Panc1 (cell line): ENCODE data around the gene MSI2. TPM values are rescaled to one million over a fixed set of nuclear protein-coding genes. Genes with fewer than 3 reads are reported as not detected.

Experiments
- ATAC-seq: fragments of 200-7000 bp; cut with Tn5 transposase; 2 replicates; pipeline ENCODE4 v1.9.1; 2020; ENCODE audit warnings: mild to moderate bottlenecking, moderate library complexity
- BruUV-seq: library from RNA; stranded (reverse); fragments of 400-500 nt; replicated peaks from 2 replicates; lab custom pipeline; 2021; lab: Mats Ljungman, UMichigan
- CTCF ChIA-PET: fragments of 300-600 bp; sonication (Branson Sonifier 250); formaldehyde crosslinking; loops from one replicate; lab custom pipeline; 2022; ENCODE audit warnings: antibody characterized with exemption; lab: Charles Lee
- POLR2A ChIA-PET: fragments of 300-600 bp; sonication (Branson Sonifier 250); formaldehyde crosslinking; loops from one replicate; lab custom pipeline; 2022; ENCODE audit warnings: antibody characterized with exemption; lab: Charles Lee
- DNase-seq: peaks from one replicate; pipeline ENCODE4 v3.0.0-alpha.2; 2010; ENCODE audit warnings: low read depth, low spot score
- H3K27ac ChIP-seq: 2 replicates; pipeline ENCODE4 v1.5.1; 2011; ENCODE audit warnings: mild to moderate bottlenecking, low read length, inconsistent platforms
- H3K27me3 ChIP-seq: fragments of 200-500 bp; sonication (Bioruptor generic); 2 replicates; pipeline ENCODE4 v1.6.0; 2014; ENCODE audit warnings: low read length, inconsistent platforms; ENCODE audit not compliant: control insufficient read depth, insufficient read depth
- H3K36me3 ChIP-seq: fragments of 200-500 bp; sonication (Bioruptor generic); 2 replicates; pipeline ENCODE4 v1.5.1; 2014; ENCODE audit warnings: inconsistent platforms, mild to moderate bottlenecking, low read length, moderate library complexity; ENCODE audit not compliant: control insufficient read depth, insufficient read depth
- H3K4me1 ChIP-seq: 2 replicates; pipeline ENCODE4 v1.5.1; 2011; ENCODE audit warnings: inconsistent platforms, mild to moderate bottlenecking, low read length, moderate library complexity; ENCODE audit not compliant: control insufficient read depth, insufficient read depth
- H3K4me3 ChIP-seq, 2 experiments: 2 replicates each; pipeline ENCODE4 v1.5.1; 2011 to 2012; ENCODE audit warnings: low read depth in 2 of 2, low read length in 2 of 2, mild to moderate bottlenecking in 2 of 2, inconsistent platforms in 1 of 2, moderate library complexity in 1 of 2
- H3K9me3 ChIP-seq: fragments of 200-500 bp; sonication (Bioruptor generic); 2 replicates; pipeline ENCODE4 v1.5.1; 2014; ENCODE audit warnings: low read depth, mild to moderate bottlenecking, inconsistent platforms, low read length, moderate library complexity; ENCODE audit not compliant: control insufficient read depth, insufficient read depth
- CTCF ChIP-seq: fragments of 450-650 bp; IDR thresholded peaks from 2 replicates; pipeline ENCODE4 v1.5.1; 2017; ENCODE audit warnings: mild to moderate bottlenecking
- POLR2AphosphoS5 ChIP-seq: IDR thresholded peaks from 2 replicates; pipeline ENCODE4 v1.6.1; 2012; ENCODE audit warnings: mild to moderate bottlenecking, low read depth, low read length, moderate library complexity
- REST ChIP-seq, 2 experiments: IDR thresholded peaks; 2 replicates each; pipeline ENCODE4 v1.6.1; 2011 to 2012; ENCODE audit warnings: low read depth in 2 of 2, control low read depth in 1 of 2, low read length in 1 of 2, mild to moderate bottlenecking in 1 of 2, moderate library complexity in 1 of 2; ENCODE audit not compliant: insufficient read depth in 1 of 2
- SIN3A ChIP-seq: IDR thresholded peaks from 2 replicates; pipeline ENCODE4 v1.6.1; 2012; ENCODE audit warnings: low read depth, mild to moderate bottlenecking, low read length, moderate library complexity, borderline replicate concordance; ENCODE audit not compliant: insufficient read depth
- TCF7L2 ChIP-seq: IDR thresholded peaks from 2 replicates; pipeline ENCODE4 v1.6.1; 2011; ENCODE audit warnings: mild to moderate bottlenecking, low read depth, low read length, inconsistent platforms
- in situ Hi-C: cut with HindIII; loops from 2 replicates; pipeline ENCODE4 v1.10.0; 2016; ENCODE audit warnings: low sequenced_read_pairs, low pct_unique_long_range_greater_than_20kb
- intact Hi-C: fragments of 100-400 bp; cut with micrococcal nuclease; formaldehyde crosslinking; loops from one replicate; pipeline ENCODE4 v1.10.0; 2022; ENCODE audit not compliant: unreplicated experiment
- total RNA-seq: library from RNA; stranded (reverse); gene quantifications from one replicate; pipeline ENCODE4 v1.2.1, GENCODE V29; 2021; ENCODE audit not compliant: unreplicated experiment

The MSI2 gene
- total RNA-seq, 1 experiment from 2014 or later, result 38.5 TPM

DNA sequence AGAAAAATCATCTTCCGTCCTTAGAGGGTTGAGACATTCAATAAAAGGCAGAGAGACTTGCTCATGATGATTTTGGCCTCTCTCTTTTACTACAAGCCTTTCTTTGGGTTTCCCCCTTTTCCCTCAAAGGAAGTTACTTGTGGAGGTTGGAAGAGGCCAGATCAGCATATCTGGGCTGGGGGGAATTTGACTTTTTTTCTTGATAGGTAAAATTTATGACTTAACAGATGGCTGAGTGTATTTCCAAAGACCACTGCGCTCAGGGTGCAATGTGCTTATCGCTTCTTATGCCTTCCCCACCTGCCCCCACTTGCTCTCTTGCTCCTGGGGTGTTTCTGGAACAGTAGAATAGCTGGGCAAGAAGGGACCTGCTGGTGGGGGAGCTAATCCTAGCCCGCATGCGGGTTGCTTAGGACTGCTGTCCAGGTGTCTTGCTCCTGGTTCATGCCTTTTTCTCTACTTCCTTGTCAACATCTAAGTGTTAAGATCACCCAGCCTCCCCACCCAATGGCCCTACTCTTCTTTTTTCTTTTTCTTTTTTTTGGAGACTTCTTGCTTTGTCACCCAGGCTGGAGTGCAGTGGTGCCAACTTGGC lies 131.9 kb downstream of the MSI2 start:
- in situ Hi-C loops, result no loop called here
- ChIA-PET CTCF (no interaction called here), POLR2A (no interaction called here)
- H3K9me3 ChIP-seq, result no peaks in the 10 kb centered on the region
- H3K4me1 ChIP-seq, result no peaks in the 10 kb centered on the region
- intact Hi-C loops, result no loop called here
- no peaks in the 10 kb centered on the region for H3K27me3 ChIP-seq
- TF ChIP-seq SIN3A (no peak), POLR2AphosphoS5 (no peak), REST (IDR thresholded peaks at IDR 0.05; ENCODE audit: insufficient read depth in 1 of 2, low read depth in 2 of 2, low read length in 1 of 2) (no peak), CTCF (no peak), TCF7L2 (no peak)
- no TSS peak for BruUV-seq
- H3K27ac ChIP-seq, result no peak overlapping the region
- no peak for DNase-seq
- H3K36me3 ChIP-seq, result no peaks in the 10 kb centered on the region
- ATAC-seq, result no peak
- no peak overlapping the region for H3K4me3 ChIP-seq

DNA sequence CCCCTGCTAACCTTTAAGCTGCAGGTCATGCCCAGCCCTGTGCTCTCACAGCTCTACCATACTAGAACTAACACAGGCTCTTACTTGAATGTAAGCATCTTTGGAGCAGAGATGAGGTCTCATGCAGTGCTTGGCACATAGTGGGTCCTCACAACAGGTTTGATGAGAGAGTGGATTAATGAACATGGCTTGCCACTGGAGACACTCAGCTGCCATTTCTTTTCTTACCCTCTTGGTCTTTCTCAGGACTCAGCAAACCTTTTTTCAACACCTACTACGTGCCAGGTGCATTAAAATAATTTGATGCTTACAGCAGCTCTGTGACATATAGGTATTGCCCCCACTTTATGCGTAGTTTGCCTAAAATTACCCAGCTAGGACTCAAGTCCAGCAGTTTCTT lies 133.2 kb downstream of the MSI2 start:
- POLR2A ChIA-PET, result no interaction called here
- DNase-seq (no peak), ATAC-seq (no peak)
- H3K4me3 ChIP-seq, result no peak overlapping the region
- no peaks in the 10 kb centered on the region for H3K9me3 ChIP-seq
- CTCF ChIA-PET, result no interaction called here
- no peaks in the 10 kb centered on the region for H3K27me3 ChIP-seq
- H3K36me3 ChIP-seq, result no peaks in the 10 kb centered on the region
- no peaks in the 10 kb centered on the region for H3K4me1 ChIP-seq
- intact Hi-C loops, result no loop called here
- no peak for TF ChIP-seq REST (IDR thresholded peaks at IDR 0.05; ENCODE audit: insufficient read depth in 1 of 2, low read depth in 2 of 2, low read length in 1 of 2)
- no peak for TF ChIP-seq CTCF
- no peak for TF ChIP-seq SIN3A
- no peak for TF ChIP-seq TCF7L2
- TF ChIP-seq POLR2AphosphoS5, result no peak
- BruUV-seq, result no TSS peak
- in situ Hi-C loops, result no loop called here
- H3K27ac ChIP-seq, result no peak overlapping the region
